DMS153 treated with DMSO at 0.1 percent for 48 hours (cell line): ENCODE measurements around the gene TMOD4.

Experiments
- DNase-seq: peaks from one replicate; lab custom pipeline; 2025; ENCODE audit not compliant: unreplicated experiment; lab: John Stamatoyannopoulos, UW

TMOD4 gene

DNA sequence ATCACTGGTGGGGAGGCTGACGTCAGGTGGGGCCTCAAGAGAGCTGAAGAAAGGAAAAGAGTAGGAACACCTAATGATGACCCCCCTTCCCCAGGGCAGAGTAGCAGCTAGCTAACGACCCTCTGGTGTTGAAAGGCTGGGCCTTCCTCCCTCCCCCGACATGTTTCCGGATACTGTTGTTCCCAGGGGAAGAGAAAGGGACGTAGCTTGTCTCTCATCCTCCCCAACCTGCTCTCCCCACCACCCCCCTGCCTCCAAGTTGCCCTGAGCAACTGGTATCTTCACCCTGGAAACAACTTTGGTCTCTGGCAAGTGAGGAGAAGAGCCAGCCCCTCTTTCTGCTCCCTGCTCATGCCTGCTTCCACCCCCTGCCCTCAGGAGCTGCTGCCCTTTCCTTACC is 31.8 kb downstream of the TMOD4 start:
- no peak for DNase-seq

DNA sequence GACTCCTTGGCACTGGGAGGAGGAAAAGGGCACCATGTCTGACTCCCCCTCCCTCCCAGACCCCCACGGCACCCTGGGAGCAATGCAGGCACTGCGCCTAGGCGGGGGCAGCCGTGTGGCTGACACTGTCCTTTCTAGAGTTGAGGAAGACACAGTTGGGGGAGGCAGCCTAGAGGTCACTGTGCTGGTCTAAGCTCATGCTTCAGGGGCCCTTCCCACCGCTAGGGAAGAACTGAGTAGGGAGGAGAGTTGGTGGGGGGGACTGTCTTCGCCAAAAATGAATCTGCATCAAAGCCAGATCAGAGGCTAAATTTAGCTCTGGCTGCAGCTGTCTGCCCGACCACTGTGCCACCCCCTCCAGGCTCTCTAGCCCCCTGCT is 32.7 kb downstream of the TMOD4 start:
- DNase-seq, result no peak

GRCh38 chr1:151142411-151143056 is 33.2 kb downstream of the TMOD4 start:
- no peak for DNase-seq

DNA sequence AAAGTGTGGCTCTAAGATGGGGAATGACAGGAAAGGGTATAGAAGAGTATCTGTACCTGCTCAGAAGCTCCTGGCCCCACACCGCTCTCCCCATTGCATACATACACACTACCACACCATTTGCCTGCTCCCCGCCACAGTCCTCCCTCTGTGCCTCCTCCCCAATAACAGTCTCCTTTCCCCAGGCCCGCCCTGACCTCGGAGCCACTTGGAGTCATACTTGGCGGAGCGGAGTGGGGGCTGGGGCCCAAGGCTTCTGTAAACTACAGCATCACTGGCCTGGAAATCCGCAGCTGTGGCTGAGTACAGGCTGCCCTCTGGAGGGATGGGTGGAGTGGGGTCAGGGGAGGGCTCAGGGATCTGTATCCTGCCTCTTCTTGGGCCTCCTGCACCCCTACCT is 38.0 kb downstream of the TMOD4 start:
- no peak for DNase-seq

GRCh38 chr1:151135433-151136385 is 40.1 kb downstream of the TMOD4 start:
- no peak for DNase-seq

DNA sequence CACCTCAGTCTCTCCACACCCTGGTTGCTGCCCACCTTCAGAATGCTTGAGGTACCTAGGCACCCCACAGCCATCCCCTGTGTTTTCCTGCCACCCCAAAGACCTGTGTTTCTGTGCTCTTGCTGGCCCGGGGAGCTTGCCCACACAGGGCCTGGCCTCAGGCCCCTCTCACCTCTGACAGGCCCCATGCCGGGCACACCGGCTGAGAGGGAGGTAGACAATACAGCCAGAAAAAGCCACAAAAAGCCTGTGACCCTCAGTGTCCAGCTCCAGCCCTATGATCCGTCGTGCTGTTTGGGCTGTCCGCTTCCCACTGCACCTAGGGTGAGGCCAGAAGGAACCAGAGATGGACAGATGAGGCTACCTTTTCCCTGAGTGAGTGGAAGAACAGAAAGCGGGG is 40.8 kb downstream of the TMOD4 start:
- no peak for DNase-seq

DNA sequence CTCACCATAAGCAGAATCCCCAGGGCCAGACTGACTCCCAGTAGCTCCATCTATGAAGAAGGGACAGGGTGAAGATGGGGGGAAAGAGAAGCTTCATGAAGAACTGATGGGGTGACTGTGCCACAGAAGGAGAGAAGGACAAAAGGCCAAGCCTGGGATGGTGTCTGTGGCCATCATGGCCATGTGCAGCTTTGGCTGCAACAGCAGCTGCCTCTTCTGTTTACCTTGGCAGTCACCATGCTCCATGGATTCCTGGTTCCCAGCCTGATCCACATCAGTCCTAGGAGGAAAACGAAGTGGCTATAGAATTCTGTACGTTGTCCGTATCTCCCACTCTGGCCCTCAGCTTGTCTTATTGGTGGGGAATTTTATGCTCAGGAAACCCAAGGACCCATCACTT is 41.4 kb downstream of the TMOD4 start:
- DNase-seq, result no peak

DNA sequence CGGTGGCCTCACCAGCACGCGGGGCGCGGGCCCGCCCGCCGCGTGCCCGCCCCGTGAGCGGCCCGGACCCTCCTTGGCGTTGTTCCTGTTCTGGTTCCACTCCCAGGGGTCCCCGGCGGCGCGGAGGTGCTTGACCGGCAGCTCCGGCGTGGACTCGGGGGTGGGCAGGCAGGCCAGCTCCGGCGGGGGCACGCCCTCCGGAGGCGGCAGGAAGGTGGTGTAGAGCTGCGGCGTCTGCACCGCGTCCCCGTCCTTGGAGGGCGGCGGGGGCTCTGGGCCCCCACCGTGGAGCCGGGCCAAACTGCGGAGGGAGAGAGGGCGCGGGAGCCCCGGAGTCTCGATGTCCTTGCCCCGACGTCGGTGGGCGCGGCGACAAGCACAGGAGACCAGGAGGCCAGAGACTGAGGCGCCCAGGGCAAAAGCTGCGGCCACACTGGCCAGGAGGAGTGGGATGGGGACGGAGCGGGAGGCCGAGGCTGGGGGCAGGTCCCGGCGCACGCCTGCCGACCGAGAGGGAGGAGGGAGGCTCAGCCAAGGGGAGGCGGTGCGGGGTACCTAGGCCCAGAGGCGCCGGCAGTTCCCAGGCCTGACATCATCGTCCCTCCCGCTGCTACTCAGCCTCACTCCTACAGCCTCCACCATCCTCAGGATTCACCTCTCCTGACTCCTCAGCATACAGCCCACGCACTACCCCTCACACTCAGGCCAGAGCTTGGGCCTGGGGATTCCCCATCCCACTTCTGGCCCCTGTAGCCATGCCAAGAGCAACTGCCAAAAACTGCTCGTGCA is 42.6 kb downstream of the TMOD4 start:
- no peak for DNase-seq

- no peak for DNase-seq
Observed at GRCh38 chr1:151132335-151133017, 43.3 kb downstream of the TMOD4 start.

DNA sequence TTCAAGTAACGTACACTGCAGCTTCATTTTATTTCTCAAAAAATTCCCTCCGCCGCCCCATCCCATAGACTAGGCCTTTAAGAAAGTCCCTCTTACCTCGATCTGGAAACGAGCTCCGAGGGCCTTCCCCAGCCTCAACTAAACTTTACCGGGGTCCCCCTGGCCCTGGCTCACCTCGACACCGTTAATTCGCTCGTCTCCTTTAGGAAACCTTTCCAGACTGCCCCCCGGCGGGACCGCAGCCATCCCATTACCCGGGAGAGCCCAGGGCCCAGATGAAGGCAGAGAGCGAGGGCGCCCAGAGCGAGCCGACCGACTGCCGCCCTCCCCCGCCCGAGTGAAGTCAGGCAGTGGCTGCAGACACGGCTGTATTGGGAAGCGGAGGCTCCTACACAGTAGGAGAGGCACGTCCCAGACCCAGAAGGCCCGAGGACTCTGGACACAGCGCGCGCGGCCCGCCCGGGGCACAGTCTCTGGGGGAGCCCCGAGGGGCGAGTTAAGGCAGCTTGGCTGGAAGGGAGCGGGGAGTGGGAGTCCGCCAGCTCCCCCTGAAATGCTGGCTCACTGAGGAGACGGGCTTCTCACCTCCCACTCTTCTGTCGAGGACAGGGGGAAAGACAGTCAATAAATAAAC is 44.0 kb downstream of the TMOD4 start:
- DNase-seq, result no peak

- peak; percentile 94 for DNase-seq
Observed at GRCh38 chr1:151130987-151131586, 44.7 kb downstream of the TMOD4 start.

DNA sequence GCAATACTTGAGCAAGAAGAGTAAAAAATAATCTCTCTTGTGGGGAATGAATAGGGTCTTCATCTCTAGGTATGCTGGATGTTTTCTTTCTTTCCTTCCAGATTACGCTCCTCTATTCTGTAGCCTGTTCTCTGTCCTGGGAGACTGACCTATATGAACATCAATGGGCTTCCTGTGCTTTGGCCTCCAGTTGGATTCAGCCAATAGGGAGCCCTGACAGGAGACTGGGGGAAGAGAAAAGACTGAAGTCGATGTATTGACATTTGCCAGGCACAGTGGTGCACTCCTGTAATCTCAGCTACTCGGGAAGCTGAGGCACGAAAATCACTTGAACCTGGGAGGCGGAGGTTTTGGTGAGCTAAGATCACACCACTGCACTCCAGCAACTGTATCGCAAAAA is 47.0 kb downstream of the TMOD4 start:
- no peak for DNase-seq

- no peak for DNase-seq
Observed at GRCh38 chr1:151124763-151125403, 50.9 kb downstream of the TMOD4 start.
